ENCODE results near the gene LRRC58. TPM values are rescaled to one million over a fixed set of nuclear protein-coding genes. Genes with fewer than 3 reads are reported as not detected.

Gene LRRC58
- total RNA-seq, 6 experiments from 2014 or later: 14.2 to 17.9 (median 16.3) TPM

DNA sequence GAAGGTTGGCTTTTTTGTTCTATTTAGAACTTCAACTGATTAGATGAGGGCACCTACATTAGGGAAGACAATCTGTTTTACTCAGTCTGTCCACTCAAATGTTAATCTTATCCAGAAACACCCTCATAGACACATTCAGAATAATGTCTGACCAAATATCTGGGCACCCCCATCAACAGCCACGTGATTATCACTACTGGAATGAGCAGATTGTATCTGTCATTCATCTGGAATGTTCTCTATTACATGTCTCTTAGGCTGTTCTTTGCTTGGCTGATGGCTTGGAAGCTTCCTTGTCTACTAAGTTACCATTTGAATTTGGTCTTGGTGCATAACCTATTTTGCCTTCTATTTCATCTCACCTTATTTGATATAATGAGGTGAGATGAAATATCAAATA, 15.7 kb upstream of the LRRC58 start:
- DNase-seq: peak; percentile 33
- Mint-ChIP-seq H3K27ac (no peak overlapping the region), H3K4me3 (no peak overlapping the region), H3K27me3 (ENCODE audit: insufficient read depth) (peaks cover 43% of the 10 kb centered on the region), H3K4me1 (ENCODE audit: low read depth) (peaks cover 10% of the 10 kb centered on the region), H3K36me3 (ENCODE audit: low read depth) (no peaks in the 10 kb centered on the region), H3K9me3 (no peaks in the 10 kb centered on the region)
- TF ChIP-seq, protein P1, sequence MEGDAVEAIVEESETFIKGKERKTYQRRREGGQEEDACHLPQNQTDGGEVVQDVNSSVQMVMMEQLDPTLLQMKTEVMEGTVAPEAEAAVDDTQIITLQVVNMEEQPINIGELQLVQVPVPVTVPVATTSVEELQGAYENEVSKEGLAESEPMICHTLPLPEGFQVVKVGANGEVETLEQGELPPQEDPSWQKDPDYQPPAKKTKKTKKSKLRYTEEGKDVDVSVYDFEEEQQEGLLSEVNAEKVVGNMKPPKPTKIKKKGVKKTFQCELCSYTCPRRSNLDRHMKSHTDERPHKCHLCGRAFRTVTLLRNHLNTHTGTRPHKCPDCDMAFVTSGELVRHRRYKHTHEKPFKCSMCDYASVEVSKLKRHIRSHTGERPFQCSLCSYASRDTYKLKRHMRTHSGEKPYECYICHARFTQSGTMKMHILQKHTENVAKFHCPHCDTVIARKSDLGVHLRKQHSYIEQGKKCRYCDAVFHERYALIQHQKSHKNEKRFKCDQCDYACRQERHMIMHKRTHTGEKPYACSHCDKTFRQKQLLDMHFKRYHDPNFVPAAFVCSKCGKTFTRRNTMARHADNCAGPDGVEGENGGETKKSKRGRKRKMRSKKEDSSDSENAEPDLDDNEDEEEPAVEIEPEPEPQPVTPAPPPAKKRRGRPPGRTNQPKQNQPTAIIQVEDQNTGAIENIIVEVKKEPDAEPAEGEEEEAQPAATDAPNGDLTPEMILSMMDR (IDR thresholded peaks at IDR 0.05): no peak

- DNase-seq: no peak
- no peaks in the 10 kb centered on the region for H3K9me3 Mint-ChIP-seq
- TF ChIP-seq, protein P1 (IDR thresholded peaks at IDR 0.05): no peak
- H3K4me1 Mint-ChIP-seq (ENCODE audit: low read depth): peaks cover 10% of the 10 kb centered on the region
- peaks cover 43% of the 10 kb centered on the region for H3K27me3 Mint-ChIP-seq (ENCODE audit: insufficient read depth)
- H3K27ac Mint-ChIP-seq: no peak overlapping the region
- no peak overlapping the region for H3K4me3 Mint-ChIP-seq
- H3K36me3 Mint-ChIP-seq (ENCODE audit: low read depth): no peaks in the 10 kb centered on the region
These were observed 14.9 kb upstream of the LRRC58 start for GRCh38 chr3:120364101-120364500.

GRCh38 chr3:120357807-120358206, 8.7 kb upstream of the LRRC58 start:
- no peaks in the 10 kb centered on the region for H3K36me3 Mint-ChIP-seq (ENCODE audit: low read depth)
- TF ChIP-seq, protein P1 (IDR thresholded peaks at IDR 0.05): no peak
- H3K4me1 Mint-ChIP-seq (ENCODE audit: low read depth): no peaks in the 10 kb centered on the region
- no peaks in the 10 kb centered on the region for H3K9me3 Mint-ChIP-seq
- no peak overlapping the region for H3K4me3 Mint-ChIP-seq
- no peak overlapping the region for H3K27ac Mint-ChIP-seq
- H3K27me3 Mint-ChIP-seq (ENCODE audit: insufficient read depth): peaks cover 40% of the 10 kb centered on the region
- DNase-seq: no peak

GRCh38 chr3:120355486-120355885, 6.3 kb upstream of the LRRC58 start:
- H3K27ac Mint-ChIP-seq: no peak overlapping the region
- TF ChIP-seq, protein P1 (IDR thresholded peaks at IDR 0.05): no peak
- peaks cover 25% of the 10 kb centered on the region for H3K27me3 Mint-ChIP-seq (ENCODE audit: insufficient read depth)
- H3K9me3 Mint-ChIP-seq: no peaks in the 10 kb centered on the region
- DNase-seq: no peak
- H3K4me3 Mint-ChIP-seq: no peak overlapping the region
- peaks cover 4% of the 10 kb centered on the region for H3K4me1 Mint-ChIP-seq (ENCODE audit: low read depth)
- H3K36me3 Mint-ChIP-seq (ENCODE audit: low read depth): no peaks in the 10 kb centered on the region

DNA sequence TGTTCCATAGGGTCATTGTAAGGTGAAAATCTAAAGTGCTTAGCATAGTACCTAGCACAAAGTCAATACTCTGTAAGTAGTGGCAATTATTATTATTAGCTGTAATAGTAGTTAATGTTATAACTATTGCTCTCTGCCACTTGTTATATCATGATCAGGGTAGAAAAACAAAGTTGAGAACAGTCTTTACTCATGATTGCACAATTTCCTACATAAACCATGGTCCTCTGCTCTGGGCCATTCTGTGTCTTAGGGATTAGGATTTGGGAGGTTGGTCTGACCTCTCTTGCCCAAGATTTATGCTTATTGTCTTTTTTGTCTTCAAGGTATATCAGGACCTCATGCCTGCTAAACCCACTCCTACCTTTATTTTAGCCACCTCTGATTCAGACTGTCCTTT, 4.3 kb upstream of the LRRC58 start:
- peaks cover 22% of the 10 kb centered on the region for H3K27me3 Mint-ChIP-seq (ENCODE audit: insufficient read depth)
- TF ChIP-seq, protein P1 (IDR thresholded peaks at IDR 0.05): no peak
- DNase-seq: no peak
- H3K27ac Mint-ChIP-seq: no peak overlapping the region
- peaks cover 14% of the 10 kb centered on the region for H3K4me1 Mint-ChIP-seq (ENCODE audit: low read depth)
- H3K9me3 Mint-ChIP-seq: no peaks in the 10 kb centered on the region
- no peak overlapping the region for H3K4me3 Mint-ChIP-seq
- no peaks in the 10 kb centered on the region for H3K36me3 Mint-ChIP-seq (ENCODE audit: low read depth)

DNA sequence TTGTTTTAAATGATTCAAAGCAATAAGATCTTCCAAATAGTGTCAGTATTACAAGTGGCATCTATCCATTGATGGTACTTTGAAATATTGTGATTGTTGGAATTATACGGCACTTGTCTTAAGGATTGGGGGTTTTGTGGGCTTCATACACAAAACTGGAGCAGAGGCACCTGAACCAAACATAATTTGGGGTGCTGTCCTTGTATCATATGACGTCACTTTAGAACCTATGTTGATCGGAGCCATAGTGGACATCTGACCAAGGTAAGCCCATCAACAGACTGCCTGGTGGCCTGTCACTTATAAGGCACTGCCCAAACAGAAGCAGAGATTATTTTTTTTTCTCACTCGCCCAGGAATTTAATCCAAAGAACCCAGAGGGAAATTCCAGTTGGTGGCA, 2.9 kb upstream of the LRRC58 start:
- Mint-ChIP-seq H3K9me3 (no peaks in the 10 kb centered on the region), H3K36me3 (ENCODE audit: low read depth) (peaks cover under 1% of the 10 kb centered on the region), H3K27me3 (ENCODE audit: insufficient read depth) (peaks cover 16% of the 10 kb centered on the region), H3K27ac (no peak overlapping the region), H3K4me1 (ENCODE audit: low read depth) (peaks cover 25% of the 10 kb centered on the region), H3K4me3 (no peak overlapping the region)
- TF ChIP-seq, protein P1 (IDR thresholded peaks at IDR 0.05): no peak
- DNase-seq: no peak

All from HFFc6 (cell line).